ENCODE data around the gene BRME1. TPM values are rescaled to one million over a fixed set of nuclear protein-coding genes. Genes with fewer than 3 reads are reported as not detected.

Gene BRME1
- total RNA-seq, 1 donor from 2014 or later = 9.2 TPM

GRCh38 chr19:13937479-13938300, 31.8 kb upstream of the BRME1 start:
- peaks cover 12% of the 10 kb centered on the region for H3K4me1 Mint-ChIP-seq (ENCODE audit: unreplicated experiment)
- H3K27ac Mint-ChIP-seq = no peak overlapping the region
- peaks cover 14% of the 10 kb centered on the region for H3K27me3 Mint-ChIP-seq
- no peaks in the 10 kb centered on the region for H3K9me3 Mint-ChIP-seq
- peak overlapping the region; percentile 45 for H3K4me3 Mint-ChIP-seq
- no peaks in the 10 kb centered on the region for H3K36me3 Mint-ChIP-seq
- TF ChIP-seq CTCF (conservative IDR thresholded peaks at IDR 0.05) = no peak
- DNase-seq (ENCODE audit: extremely low spot score, unreplicated experiment) = no peak

- no peak for DNase-seq (ENCODE audit: extremely low spot score, unreplicated experiment)
Measured at GRCh38 chr19:13935765-13936510, 30.0 kb upstream of the BRME1 start.

GRCh38 chr19:13934785-13935109, 28.8 kb upstream of the BRME1 start:
- no peaks in the 10 kb centered on the region for H3K9me3 Mint-ChIP-seq
- no peak overlapping the region for H3K4me3 Mint-ChIP-seq
- H3K4me1 Mint-ChIP-seq (ENCODE audit: unreplicated experiment) = peaks cover 12% of the 10 kb centered on the region
- TF ChIP-seq CTCF (conservative IDR thresholded peaks at IDR 0.05) = no peak
- no peak for DNase-seq (ENCODE audit: extremely low spot score, unreplicated experiment)
- peak overlapping the region; percentile 9 for H3K27ac Mint-ChIP-seq
- H3K27me3 Mint-ChIP-seq = peaks cover 14% of the 10 kb centered on the region
- H3K36me3 Mint-ChIP-seq = no peaks in the 10 kb centered on the region

More at GRCh38 chr19:13935765-13936510, 30.0 kb upstream of the BRME1 start:
- no peak overlapping the region for H3K27ac Mint-ChIP-seq
- H3K4me1 Mint-ChIP-seq (ENCODE audit: unreplicated experiment) = peaks cover 12% of the 10 kb centered on the region
- H3K27me3 Mint-ChIP-seq = peaks cover 14% of the 10 kb centered on the region
- TF ChIP-seq CTCF (conservative IDR thresholded peaks at IDR 0.05) = no peak
- no peak overlapping the region for H3K4me3 Mint-ChIP-seq
- H3K9me3 Mint-ChIP-seq = no peaks in the 10 kb centered on the region
- H3K36me3 Mint-ChIP-seq = no peaks in the 10 kb centered on the region

GRCh38 chr19:13932911-13933393, 27.0 kb upstream of the BRME1 start:
- H3K4me1 Mint-ChIP-seq (ENCODE audit: unreplicated experiment) = peaks cover 12% of the 10 kb centered on the region
- H3K36me3 Mint-ChIP-seq = no peaks in the 10 kb centered on the region
- no peak overlapping the region for H3K4me3 Mint-ChIP-seq
- no peak for DNase-seq (ENCODE audit: extremely low spot score, unreplicated experiment)
- H3K27ac Mint-ChIP-seq = no peak overlapping the region
- TF ChIP-seq CTCF (conservative IDR thresholded peaks at IDR 0.05) = no peak
- no peaks in the 10 kb centered on the region for H3K9me3 Mint-ChIP-seq
- H3K27me3 Mint-ChIP-seq = peaks cover 14% of the 10 kb centered on the region

GRCh38 chr19:13932149-13932637, 26.3 kb upstream of the BRME1 start:
- H3K36me3 Mint-ChIP-seq = no peaks in the 10 kb centered on the region
- no peaks in the 10 kb centered on the region for H3K9me3 Mint-ChIP-seq
- H3K4me1 Mint-ChIP-seq (ENCODE audit: unreplicated experiment) = peaks cover 8% of the 10 kb centered on the region
- no peak for DNase-seq (ENCODE audit: extremely low spot score, unreplicated experiment)
- H3K4me3 Mint-ChIP-seq = no peak overlapping the region
- H3K27ac Mint-ChIP-seq = no peak overlapping the region
- no peak for TF ChIP-seq CTCF (conservative IDR thresholded peaks at IDR 0.05)
- peaks cover 11% of the 10 kb centered on the region for H3K27me3 Mint-ChIP-seq
